Measurements from ENCODE around the gene RXFP4.
"Not testable (repeated sequence)": the region's sequence is repeated elsewhere in the genome, so short reads cannot be mapped to it uniquely, and the experiment has no call there.

RXFP4 gene, protein sequence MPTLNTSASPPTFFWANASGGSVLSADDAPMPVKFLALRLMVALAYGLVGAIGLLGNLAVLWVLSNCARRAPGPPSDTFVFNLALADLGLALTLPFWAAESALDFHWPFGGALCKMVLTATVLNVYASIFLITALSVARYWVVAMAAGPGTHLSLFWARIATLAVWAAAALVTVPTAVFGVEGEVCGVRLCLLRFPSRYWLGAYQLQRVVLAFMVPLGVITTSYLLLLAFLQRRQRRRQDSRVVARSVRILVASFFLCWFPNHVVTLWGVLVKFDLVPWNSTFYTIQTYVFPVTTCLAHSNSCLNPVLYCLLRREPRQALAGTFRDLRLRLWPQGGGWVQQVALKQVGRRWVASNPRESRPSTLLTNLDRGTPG

GRCh38 chr1:155940993-155941844, at the start of gene RXFP4:
RXFP4 (plus strand) TSS chr1:155941638; CDS start chr1:155941710, 72 bp downstream.
- peak within 1 kb of the TSS; percentile 71 for H3K27ac ChIP-seq (ENCODE audit: low read depth, low read length)
- H3K27me3 ChIP-seq (ENCODE audit: control insufficient read depth in 1 of 2, insufficient read depth in 2 of 2, low read length in 2 of 2), result no peaks in the 10 kb centered on the region
- no peaks in the 10 kb centered on the region for H3K9me3 ChIP-seq (ENCODE audit: control insufficient read depth in 1 of 2, low read length in 2 of 2)
- H3K36me3 ChIP-seq (ENCODE audit: control insufficient read depth in 1 of 2, insufficient read depth in 2 of 2, low read length in 2 of 2), result no peaks in the 10 kb centered on the region
- H3K9ac ChIP-seq (ENCODE audit: low read depth in 1 of 2, low read length in 2 of 2), result peak within 1 kb of the TSS; percentile 67 to 81
- H3K4me3 ChIP-seq (ENCODE audit: low read depth in 1 of 2, low read length in 2 of 2), result peak within 1 kb of the TSS; percentile 57 to 68
- H3K4me1 ChIP-seq (ENCODE audit: control insufficient read depth in 1 of 2, insufficient read depth in 2 of 2, low read length in 2 of 2), result peaks cover 56 to 58% of the 10 kb centered on the region in 2 donors

DNA sequence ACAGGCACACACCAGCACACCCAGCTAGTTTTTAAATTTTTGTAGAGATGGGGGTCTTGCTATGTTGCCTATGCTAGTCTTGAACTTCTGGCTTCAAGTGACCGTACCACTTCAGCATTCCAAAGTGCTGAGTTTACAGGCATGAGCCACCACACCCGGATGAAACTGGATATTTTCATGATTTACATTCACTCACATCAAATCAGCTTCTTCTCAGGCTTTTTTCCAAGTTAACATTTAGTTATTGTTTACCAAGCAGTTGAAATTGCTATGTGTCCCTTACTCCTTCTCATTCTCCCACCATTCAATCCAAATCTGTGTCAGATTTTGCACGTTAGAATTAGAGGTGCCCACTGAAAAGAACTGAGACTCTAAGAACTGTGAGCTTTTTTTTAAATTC, 48.6 kb upstream of the RXFP4 start:
- peaks cover 5 to 11% of the 10 kb centered on the region in 2 donors for H3K36me3 ChIP-seq (ENCODE audit: control insufficient read depth in 1 of 2, insufficient read depth in 2 of 2, low read length in 2 of 2)
- H3K27me3 ChIP-seq (ENCODE audit: control insufficient read depth in 1 of 2, insufficient read depth in 2 of 2, low read length in 2 of 2), result no peaks in the 10 kb centered on the region
- H3K9ac ChIP-seq (ENCODE audit: low read depth in 1 of 2, low read length in 2 of 2), result no peak overlapping the region
- H3K4me1 ChIP-seq (ENCODE audit: control insufficient read depth in 1 of 2, insufficient read depth in 2 of 2, low read length in 2 of 2), result peaks cover 4 to 7% of the 10 kb centered on the region in 2 donors
- H3K27ac ChIP-seq (ENCODE audit: low read depth, low read length), result peak overlapping the region; percentile 61
- H3K9me3 ChIP-seq (ENCODE audit: control insufficient read depth in 1 of 2, low read length in 2 of 2), result no peaks in the 10 kb centered on the region
- no peak overlapping the region for H3K4me3 ChIP-seq (ENCODE audit: low read depth in 1 of 2, low read length in 2 of 2)

DNA sequence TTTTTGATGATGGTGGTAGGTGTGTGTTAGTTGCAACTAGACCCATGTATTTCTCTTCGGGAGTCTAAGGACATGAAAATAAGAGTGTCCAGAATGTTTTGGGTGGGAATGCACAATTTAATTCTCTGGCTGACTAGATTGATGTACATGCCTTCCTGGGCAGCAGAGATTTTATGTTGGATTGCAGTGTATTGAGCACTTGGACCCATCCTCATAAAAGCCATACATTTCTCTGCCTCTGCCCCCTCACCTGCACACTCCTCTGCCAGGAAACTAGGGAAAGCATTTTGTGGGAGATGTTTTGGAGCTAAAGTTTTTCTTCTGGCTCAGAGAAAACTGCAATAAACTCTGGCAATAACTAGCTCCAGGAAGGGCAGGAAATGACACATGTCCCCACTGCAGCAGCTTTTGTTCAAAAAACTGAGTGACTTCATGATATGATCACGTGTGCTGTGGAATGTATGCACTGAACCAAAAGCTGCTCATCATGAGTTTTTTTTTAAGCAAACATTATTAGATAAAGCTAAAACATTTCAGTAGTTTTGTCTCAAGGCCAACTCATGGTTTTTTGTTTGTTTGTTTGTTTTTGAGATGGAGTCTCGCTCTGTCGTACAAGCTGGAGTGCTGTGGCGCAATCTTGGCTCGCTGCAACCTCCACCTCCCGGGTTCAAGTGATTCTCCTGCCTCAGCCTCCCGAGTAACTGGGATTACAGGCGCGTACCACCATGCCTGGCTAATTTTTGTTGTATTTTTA, 47.9 kb upstream of the RXFP4 start:
- H3K4me1 ChIP-seq (ENCODE audit: control insufficient read depth in 1 of 2, insufficient read depth in 2 of 2, low read length in 2 of 2), result peaks cover 4 to 7% of the 10 kb centered on the region in 2 donors
- no peak overlapping the region for H3K4me3 ChIP-seq (ENCODE audit: low read depth in 1 of 2, low read length in 2 of 2)
- H3K36me3 ChIP-seq (ENCODE audit: control insufficient read depth in 1 of 2, insufficient read depth in 2 of 2, low read length in 2 of 2), result peaks cover 5 to 12% of the 10 kb centered on the region in 2 donors
- H3K9me3 ChIP-seq (ENCODE audit: control insufficient read depth in 1 of 2, low read length in 2 of 2), result no peaks in the 10 kb centered on the region
- peak overlapping the region; percentile 61 for H3K27ac ChIP-seq (ENCODE audit: low read depth, low read length)
- no peak overlapping the region for H3K9ac ChIP-seq (ENCODE audit: low read depth in 1 of 2, low read length in 2 of 2)
- no peaks in the 10 kb centered on the region for H3K27me3 ChIP-seq (ENCODE audit: control insufficient read depth in 1 of 2, insufficient read depth in 2 of 2, low read length in 2 of 2)

DNA sequence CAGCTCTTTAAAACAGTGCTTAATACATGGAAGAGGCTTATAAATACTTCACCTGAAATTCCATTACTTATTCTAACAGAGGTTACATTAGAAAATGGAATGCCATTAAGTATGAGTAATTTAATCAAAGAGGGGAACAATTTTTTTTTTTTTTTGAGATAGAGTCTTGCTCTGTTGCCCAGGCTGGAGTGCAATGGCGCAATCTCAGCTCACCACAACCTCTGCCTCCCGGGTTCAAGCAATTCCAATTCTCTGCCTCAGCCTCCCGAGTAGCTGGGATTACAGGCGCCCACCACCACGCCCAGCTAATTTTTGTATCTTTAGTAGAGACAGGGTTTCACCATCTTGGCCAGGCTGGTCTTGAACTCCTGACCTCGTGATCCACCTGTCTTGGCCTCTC, 45.8 kb upstream of the RXFP4 start:
- H3K27ac ChIP-seq (ENCODE audit: low read depth, low read length); H3K9me3 ChIP-seq (ENCODE audit: control insufficient read depth in 1 of 2, low read length in 2 of 2); H3K27me3 ChIP-seq (ENCODE audit: control insufficient read depth in 1 of 2, insufficient read depth in 2 of 2, low read length in 2 of 2); H3K4me3 ChIP-seq (ENCODE audit: low read depth in 1 of 2, low read length in 2 of 2); H3K4me1 ChIP-seq (ENCODE audit: control insufficient read depth in 1 of 2, insufficient read depth in 2 of 2, low read length in 2 of 2); H3K9ac ChIP-seq (ENCODE audit: low read depth in 1 of 2, low read length in 2 of 2): not testable (repeated sequence)
- peaks cover 25 to 32% of the 10 kb centered on the region in 2 donors for H3K36me3 ChIP-seq (ENCODE audit: control insufficient read depth in 1 of 2, insufficient read depth in 2 of 2, low read length in 2 of 2)

DNA sequence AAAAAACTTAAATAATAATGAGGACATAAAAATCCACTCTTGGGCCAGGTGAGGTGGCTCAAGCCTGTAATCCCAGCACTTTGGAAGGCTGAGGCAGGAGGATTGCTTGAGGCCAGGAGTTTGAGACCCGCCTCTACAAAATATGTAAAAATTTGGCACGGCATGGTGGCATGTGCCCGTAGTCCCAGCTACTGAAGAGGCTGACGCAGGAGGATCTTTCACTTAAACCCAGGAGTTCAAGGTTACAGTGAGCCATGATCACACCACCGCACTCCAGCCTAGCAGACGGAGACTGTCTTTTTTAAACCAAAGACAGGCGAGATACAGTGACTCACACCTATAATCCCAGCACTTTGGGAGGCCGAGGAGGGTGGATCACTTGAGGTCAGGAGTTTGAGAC, 45.0 kb upstream of the RXFP4 start:
- not testable (repeated sequence) for H3K27me3 ChIP-seq (ENCODE audit: control insufficient read depth in 1 of 2, insufficient read depth in 2 of 2, low read length in 2 of 2); H3K4me3 ChIP-seq (ENCODE audit: low read depth in 1 of 2, low read length in 2 of 2); H3K9ac ChIP-seq (ENCODE audit: low read depth in 1 of 2, low read length in 2 of 2); H3K27ac ChIP-seq (ENCODE audit: low read depth, low read length); H3K9me3 ChIP-seq (ENCODE audit: control insufficient read depth in 1 of 2, low read length in 2 of 2); H3K4me1 ChIP-seq (ENCODE audit: control insufficient read depth in 1 of 2, insufficient read depth in 2 of 2, low read length in 2 of 2)
- H3K36me3 ChIP-seq (ENCODE audit: control insufficient read depth in 1 of 2, insufficient read depth in 2 of 2, low read length in 2 of 2), result peaks cover 25 to 41% of the 10 kb centered on the region in 2 donors

DNA sequence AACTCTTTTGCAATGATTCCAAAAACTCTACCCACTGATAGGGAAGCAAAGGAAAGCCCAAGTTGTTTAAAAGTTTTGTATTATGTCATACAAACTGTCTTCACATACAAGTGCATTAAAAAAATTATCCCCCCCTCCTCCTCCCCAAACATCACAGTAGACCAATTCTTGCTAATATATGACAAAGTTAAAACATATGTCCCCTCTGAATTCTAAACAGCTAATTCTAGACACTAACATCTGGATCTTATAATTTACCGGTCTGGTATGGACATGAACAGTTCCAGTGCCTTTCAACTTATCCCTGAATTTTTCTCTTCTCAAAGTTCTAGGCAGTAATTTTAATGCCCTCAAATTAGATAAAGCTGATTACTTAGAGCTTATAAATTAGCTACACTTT, 43.7 kb upstream of the RXFP4 start:
- Histone ChIP-seq H3K9ac (ENCODE audit: low read depth in 1 of 2, low read length in 2 of 2) (no peak overlapping the region), H3K9me3 (ENCODE audit: control insufficient read depth in 1 of 2, low read length in 2 of 2) (no peaks in the 10 kb centered on the region), H3K4me1 (ENCODE audit: control insufficient read depth in 1 of 2, insufficient read depth in 2 of 2, low read length in 2 of 2) (peaks cover 4 to 7% of the 10 kb centered on the region in 2 donors), H3K36me3 (ENCODE audit: control insufficient read depth in 1 of 2, insufficient read depth in 2 of 2, low read length in 2 of 2) (peaks cover 25 to 46% of the 10 kb centered on the region in 2 donors), H3K4me3 (ENCODE audit: low read depth in 1 of 2, low read length in 2 of 2) (no peak overlapping the region), H3K27me3 (ENCODE audit: control insufficient read depth in 1 of 2, insufficient read depth in 2 of 2, low read length in 2 of 2) (no peaks in the 10 kb centered on the region), H3K27ac (ENCODE audit: low read depth, low read length) (no peak overlapping the region)

DNA sequence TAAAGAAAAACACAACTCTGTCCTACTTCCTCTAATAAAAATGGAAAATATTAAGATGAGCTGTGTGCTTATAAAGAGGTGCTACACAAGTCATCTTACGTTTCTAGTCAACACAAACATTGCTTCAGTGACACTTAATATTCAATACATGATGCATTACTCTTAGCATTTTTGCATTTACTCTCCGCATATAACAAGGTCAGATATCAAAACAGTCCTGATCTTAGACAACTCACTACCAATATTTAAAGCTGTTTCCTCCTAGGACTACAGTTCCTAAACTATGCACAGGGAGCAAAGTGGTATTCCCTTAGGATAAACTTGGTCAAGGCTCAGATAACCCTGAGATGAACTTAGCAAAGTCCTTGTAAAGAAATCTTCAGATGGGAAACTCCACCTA, 42.5 kb upstream of the RXFP4 start:
- no peak overlapping the region for H3K9ac ChIP-seq (ENCODE audit: low read depth in 1 of 2, low read length in 2 of 2)
- H3K27me3 ChIP-seq (ENCODE audit: control insufficient read depth in 1 of 2, insufficient read depth in 2 of 2, low read length in 2 of 2), result no peaks in the 10 kb centered on the region
- no peak overlapping the region for H3K27ac ChIP-seq (ENCODE audit: low read depth, low read length)
- peaks cover 31 to 51% of the 10 kb centered on the region in 2 donors for H3K36me3 ChIP-seq (ENCODE audit: control insufficient read depth in 1 of 2, insufficient read depth in 2 of 2, low read length in 2 of 2)
- H3K4me3 ChIP-seq (ENCODE audit: low read depth in 1 of 2, low read length in 2 of 2), result no peak overlapping the region
- H3K9me3 ChIP-seq (ENCODE audit: control insufficient read depth in 1 of 2, low read length in 2 of 2), result no peaks in the 10 kb centered on the region
- H3K4me1 ChIP-seq (ENCODE audit: control insufficient read depth in 1 of 2, insufficient read depth in 2 of 2, low read length in 2 of 2), result no peaks in the 10 kb centered on the region

GRCh38 chr1:155899683-155900082, 41.8 kb upstream of the RXFP4 start:
- Histone ChIP-seq H3K27me3 (ENCODE audit: control insufficient read depth in 1 of 2, insufficient read depth in 2 of 2, low read length in 2 of 2) (no peaks in the 10 kb centered on the region), H3K4me1 (ENCODE audit: control insufficient read depth in 1 of 2, insufficient read depth in 2 of 2, low read length in 2 of 2) (no peaks in the 10 kb centered on the region), H3K9me3 (ENCODE audit: control insufficient read depth in 1 of 2, low read length in 2 of 2) (no peaks in the 10 kb centered on the region), H3K36me3 (ENCODE audit: control insufficient read depth in 1 of 2, insufficient read depth in 2 of 2, low read length in 2 of 2) (peaks cover 38 to 59% of the 10 kb centered on the region in 2 donors), H3K4me3 (ENCODE audit: low read depth in 1 of 2, low read length in 2 of 2) (no peak overlapping the region), H3K9ac (ENCODE audit: low read depth in 1 of 2, low read length in 2 of 2) (no peak overlapping the region), H3K27ac (ENCODE audit: low read depth, low read length) (no peak overlapping the region)

DNA sequence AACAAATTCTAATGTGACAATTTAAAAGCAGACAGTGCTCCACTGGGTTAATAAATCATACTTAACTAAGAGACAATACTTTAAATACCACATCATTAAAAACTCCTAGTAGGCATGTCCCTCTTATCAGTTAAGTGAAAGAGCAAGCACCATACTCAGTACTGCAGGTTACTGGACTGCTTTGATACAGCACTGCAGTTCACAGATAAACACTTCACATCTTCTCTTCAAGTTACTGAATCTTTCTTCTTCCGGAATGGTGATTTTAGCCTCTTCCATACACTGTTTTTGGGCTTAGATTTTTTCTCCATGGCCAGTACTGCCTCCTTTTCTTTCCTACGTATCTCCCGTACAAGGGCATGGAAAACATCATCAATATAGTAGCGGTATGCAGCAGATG, 41.3 kb upstream of the RXFP4 start:
- H3K9me3 ChIP-seq (ENCODE audit: control insufficient read depth in 1 of 2, low read length in 2 of 2), result no peaks in the 10 kb centered on the region
- no peak overlapping the region for H3K27ac ChIP-seq (ENCODE audit: low read depth, low read length)
- no peaks in the 10 kb centered on the region for H3K27me3 ChIP-seq (ENCODE audit: control insufficient read depth in 1 of 2, insufficient read depth in 2 of 2, low read length in 2 of 2)
- no peak overlapping the region for H3K4me3 ChIP-seq (ENCODE audit: low read depth in 1 of 2, low read length in 2 of 2)
- no peak overlapping the region for H3K9ac ChIP-seq (ENCODE audit: low read depth in 1 of 2, low read length in 2 of 2)
- H3K4me1 ChIP-seq (ENCODE audit: control insufficient read depth in 1 of 2, insufficient read depth in 2 of 2, low read length in 2 of 2), result no peaks in the 10 kb centered on the region
- peaks cover 43 to 63% of the 10 kb centered on the region in 2 donors for H3K36me3 ChIP-seq (ENCODE audit: control insufficient read depth in 1 of 2, insufficient read depth in 2 of 2, low read length in 2 of 2)
